Astrocyte (in vitro differentiated cells and primary cell): ENCODE measurements around the gene SPINK8. TPM values are rescaled to one million over a fixed set of nuclear protein-coding genes. Genes with fewer than 3 reads are reported as not detected.

Experiments used
- DNase-seq: peaks from one replicate; pipeline ENCODE4 v3.0.0-alpha.2; 2010; ENCODE audit warnings: low read depth
- FAIRE-seq: peaks from 2 replicates; lab custom pipeline; 2011; peaks lifted over from hg19 to GRCh38; lab: Jason Lieb, UNC
- H2AFZ ChIP-seq: 2 replicates; pipeline ENCODE4 v1.6.0; 2012; ENCODE audit warnings: low read depth, low read length, inconsistent platforms
- H3K27ac ChIP-seq: 2 replicates; pipeline ENCODE4 v1.5.1; 2011; ENCODE audit warnings: low read depth, low read length, inconsistent platforms
- H3K27me3 ChIP-seq: 2 replicates; pipeline ENCODE4 v1.6.0; 2011; ENCODE audit warnings: low read length, inconsistent platforms; ENCODE audit not compliant: insufficient read depth
- H3K36me3 ChIP-seq: 2 replicates; pipeline ENCODE4 v1.5.1; 2011; ENCODE audit warnings: low read length, inconsistent platforms; ENCODE audit not compliant: insufficient read depth
- H3K4me1 ChIP-seq: 2 replicates; pipeline ENCODE4 v1.5.1; 2011; ENCODE audit warnings: low read length, inconsistent platforms; ENCODE audit not compliant: insufficient read depth
- H3K4me2 ChIP-seq: 2 replicates; pipeline ENCODE4 v1.6.0; 2012; ENCODE audit warnings: low read length, inconsistent platforms
- H3K4me3 ChIP-seq: 2 replicates; pipeline ENCODE4 v1.5.1; 2011; ENCODE audit warnings: low read depth, mild to moderate bottlenecking, low read length, inconsistent platforms; ENCODE audit not compliant: insufficient read depth
- H3K79me2 ChIP-seq: 2 replicates; pipeline ENCODE4 v1.6.0; 2012; ENCODE audit warnings: mild to moderate bottlenecking, low read length, inconsistent platforms; ENCODE audit not compliant: insufficient read depth
- H3K9ac ChIP-seq: 2 replicates; pipeline ENCODE4 v1.6.0; 2012; ENCODE audit warnings: mild to moderate bottlenecking, low read length, inconsistent platforms
- H3K9me3 ChIP-seq: 2 replicates; pipeline ENCODE4 v1.5.1; 2012; ENCODE audit warnings: low read depth, mild to moderate bottlenecking, low read length, inconsistent platforms; ENCODE audit not compliant: insufficient read depth
- H4K20me1 ChIP-seq: 2 replicates; pipeline ENCODE4 v1.6.0; 2012; ENCODE audit warnings: low read length, inconsistent platforms; ENCODE audit not compliant: insufficient read depth
- H3K27ac Mint-ChIP-seq: one replicate; pipeline ENCODE4 v1.8.0; 2021; ENCODE audit warnings: mild to moderate bottlenecking, mixed read lengths; ENCODE audit not compliant: unreplicated experiment
- H3K27me3 Mint-ChIP-seq: one replicate; pipeline ENCODE4 v1.8.0; 2021; ENCODE audit warnings: low read depth, mixed read lengths; ENCODE audit not compliant: unreplicated experiment
- H3K36me3 Mint-ChIP-seq: one replicate; pipeline ENCODE4 v1.8.0; 2021; ENCODE audit warnings: low read depth, mixed read lengths; ENCODE audit not compliant: unreplicated experiment
- H3K4me1 Mint-ChIP-seq: one replicate; pipeline ENCODE4 v1.8.0; 2021; ENCODE audit warnings: low read depth, mixed read lengths; ENCODE audit not compliant: unreplicated experiment
- H3K4me3 Mint-ChIP-seq: one replicate; pipeline ENCODE4 v1.8.0; 2021; ENCODE audit warnings: mild to moderate bottlenecking, moderate library complexity, mixed read lengths; ENCODE audit not compliant: unreplicated experiment
- H3K9me3 Mint-ChIP-seq: one replicate; pipeline ENCODE4 v1.8.0; 2021; ENCODE audit warnings: mild to moderate bottlenecking, mixed read lengths; ENCODE audit not compliant: unreplicated experiment
- EZH2 ChIP-seq: IDR thresholded peaks from 2 replicates; pipeline ENCODE4 v1.6.1; 2012; ENCODE audit warnings: mild to moderate bottlenecking, low read length, inconsistent platforms; ENCODE audit not compliant: insufficient read depth
- total RNA-seq: library from RNA; stranded (reverse); gene quantifications from 2 replicates; pipeline ENCODE4 v1.2.1, GENCODE V29; 2021
- TF ChIP-seq, protein P1 (sequence below): IDR thresholded peaks from 2 replicates; pipeline ENCODE4 v1.5.1; 2011; ENCODE audit warnings: low read depth, mild to moderate bottlenecking, inconsistent platforms, low read length, moderate library complexity; ENCODE audit not compliant: insufficient read depth

The SPINK8 gene
- total RNA-seq, 1 donor from 2014 or later, result not detected

DNA sequence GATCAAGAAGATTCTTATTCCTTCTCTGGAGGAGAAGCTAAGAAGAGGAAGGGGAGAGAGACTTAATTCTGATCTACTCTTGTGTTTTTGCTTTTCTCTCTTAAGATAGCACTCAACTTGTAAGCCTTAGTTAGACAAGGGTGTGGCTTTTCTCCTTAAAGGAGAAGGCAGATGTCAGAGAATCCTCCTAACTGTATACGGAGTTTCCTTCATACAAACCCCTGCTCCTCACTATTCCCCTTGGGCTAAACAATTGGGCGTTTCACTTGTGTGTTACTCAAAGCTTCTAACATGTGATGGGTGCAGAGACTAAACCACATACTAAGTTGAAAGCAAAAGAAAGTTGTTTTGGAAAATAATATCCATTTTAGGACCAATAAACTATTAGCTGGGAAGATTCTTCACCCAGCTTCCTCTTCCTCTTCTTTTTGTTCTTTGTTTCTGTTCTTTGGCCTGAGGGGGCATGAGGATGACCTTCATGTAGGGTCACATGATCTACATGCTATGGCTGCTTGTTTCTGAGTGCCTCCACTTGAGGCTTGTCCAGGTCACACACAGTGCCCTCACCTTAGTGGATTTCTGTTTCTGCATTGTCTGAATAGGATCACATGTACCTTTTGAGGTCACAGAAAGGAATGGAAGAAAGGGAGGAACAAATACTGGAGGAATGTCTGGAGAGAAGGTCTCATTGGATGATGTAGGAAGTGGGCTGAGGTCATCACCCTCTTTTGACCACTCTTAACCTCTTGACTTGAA, 14.6 kb downstream of the SPINK8 start:
- no peak overlapping the region for H2AFZ ChIP-seq
- H3K27ac ChIP-seq, result no peak overlapping the region
- Mint-ChIP-seq H3K27me3 (no peaks in the 10 kb centered on the region), H3K27ac (no peak overlapping the region), H3K9me3 (peaks cover 17% of the 10 kb centered on the region), H3K4me3 (no peak overlapping the region), H3K4me1 (no peaks in the 10 kb centered on the region), H3K36me3 (no peaks in the 10 kb centered on the region)
- TF ChIP-seq, protein P1, sequence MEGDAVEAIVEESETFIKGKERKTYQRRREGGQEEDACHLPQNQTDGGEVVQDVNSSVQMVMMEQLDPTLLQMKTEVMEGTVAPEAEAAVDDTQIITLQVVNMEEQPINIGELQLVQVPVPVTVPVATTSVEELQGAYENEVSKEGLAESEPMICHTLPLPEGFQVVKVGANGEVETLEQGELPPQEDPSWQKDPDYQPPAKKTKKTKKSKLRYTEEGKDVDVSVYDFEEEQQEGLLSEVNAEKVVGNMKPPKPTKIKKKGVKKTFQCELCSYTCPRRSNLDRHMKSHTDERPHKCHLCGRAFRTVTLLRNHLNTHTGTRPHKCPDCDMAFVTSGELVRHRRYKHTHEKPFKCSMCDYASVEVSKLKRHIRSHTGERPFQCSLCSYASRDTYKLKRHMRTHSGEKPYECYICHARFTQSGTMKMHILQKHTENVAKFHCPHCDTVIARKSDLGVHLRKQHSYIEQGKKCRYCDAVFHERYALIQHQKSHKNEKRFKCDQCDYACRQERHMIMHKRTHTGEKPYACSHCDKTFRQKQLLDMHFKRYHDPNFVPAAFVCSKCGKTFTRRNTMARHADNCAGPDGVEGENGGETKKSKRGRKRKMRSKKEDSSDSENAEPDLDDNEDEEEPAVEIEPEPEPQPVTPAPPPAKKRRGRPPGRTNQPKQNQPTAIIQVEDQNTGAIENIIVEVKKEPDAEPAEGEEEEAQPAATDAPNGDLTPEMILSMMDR, result no peak
- no peak for TF ChIP-seq EZH2
- no peak overlapping the region for H3K4me3 ChIP-seq
- no peak for DNase-seq
- no peaks in the 10 kb centered on the region for H3K79me2 ChIP-seq
- H3K27me3 ChIP-seq, result peaks cover 3% of the 10 kb centered on the region
- H3K4me2 ChIP-seq, result no peak overlapping the region
- no peaks in the 10 kb centered on the region for H4K20me1 ChIP-seq
- no peaks in the 10 kb centered on the region for H3K4me1 ChIP-seq
- no peak for FAIRE-seq
- no peak overlapping the region for H3K9ac ChIP-seq
- H3K36me3 ChIP-seq, result no peaks in the 10 kb centered on the region
- H3K9me3 ChIP-seq, result peaks cover 11% of the 10 kb centered on the region

DNA sequence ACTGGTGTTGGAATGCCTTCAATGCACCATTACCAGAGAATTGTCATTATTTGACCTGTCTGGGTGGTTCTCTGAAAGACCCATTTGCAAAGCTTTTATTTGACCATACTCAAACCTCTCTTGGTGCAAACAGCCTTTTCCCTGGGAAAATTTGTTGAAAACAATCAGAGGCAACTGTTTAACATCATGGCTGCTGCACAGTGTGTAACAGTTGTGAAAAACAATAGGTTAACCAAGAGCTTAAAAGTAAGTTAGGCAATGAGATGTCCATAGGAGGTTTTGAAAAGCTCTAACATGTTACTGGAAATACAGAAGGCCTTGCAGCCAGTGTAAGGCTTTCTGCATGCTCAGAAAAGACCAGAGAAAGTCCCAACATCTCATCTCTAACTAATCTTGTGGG, 18.9 kb downstream of the SPINK8 start:
- H3K27ac Mint-ChIP-seq, result no peak overlapping the region
- no peak overlapping the region for H3K27ac ChIP-seq
- H3K4me1 Mint-ChIP-seq, result no peaks in the 10 kb centered on the region
- H3K27me3 Mint-ChIP-seq, result no peaks in the 10 kb centered on the region
- no peak for FAIRE-seq
- H3K4me3 Mint-ChIP-seq, result no peak overlapping the region
- no peak overlapping the region for H3K4me2 ChIP-seq
- no peak for DNase-seq
- TF ChIP-seq, protein P1, result no peak
- TF ChIP-seq EZH2, result no peak
- peaks cover 20% of the 10 kb centered on the region for H3K9me3 Mint-ChIP-seq
- H3K27me3 ChIP-seq, result no peaks in the 10 kb centered on the region
- H3K36me3 Mint-ChIP-seq, result no peaks in the 10 kb centered on the region
- H3K9ac ChIP-seq, result no peak overlapping the region
- H3K9me3 ChIP-seq, result peaks cover 11% of the 10 kb centered on the region
- H3K4me1 ChIP-seq, result no peaks in the 10 kb centered on the region
- H3K79me2 ChIP-seq, result no peaks in the 10 kb centered on the region
- H3K36me3 ChIP-seq, result no peaks in the 10 kb centered on the region
- H2AFZ ChIP-seq, result no peak overlapping the region
- H4K20me1 ChIP-seq, result no peaks in the 10 kb centered on the region
- no peak overlapping the region for H3K4me3 ChIP-seq
